ENCODE data around the gene PHLPP1. TPM values are rescaled to one million over a fixed set of nuclear protein-coding genes. Genes with fewer than 3 reads are reported as not detected.

The PHLPP1 gene
- total RNA-seq, 6 donors from 2014 or later, result 8.2 to 15.5 (median 13.2) TPM

DNA sequence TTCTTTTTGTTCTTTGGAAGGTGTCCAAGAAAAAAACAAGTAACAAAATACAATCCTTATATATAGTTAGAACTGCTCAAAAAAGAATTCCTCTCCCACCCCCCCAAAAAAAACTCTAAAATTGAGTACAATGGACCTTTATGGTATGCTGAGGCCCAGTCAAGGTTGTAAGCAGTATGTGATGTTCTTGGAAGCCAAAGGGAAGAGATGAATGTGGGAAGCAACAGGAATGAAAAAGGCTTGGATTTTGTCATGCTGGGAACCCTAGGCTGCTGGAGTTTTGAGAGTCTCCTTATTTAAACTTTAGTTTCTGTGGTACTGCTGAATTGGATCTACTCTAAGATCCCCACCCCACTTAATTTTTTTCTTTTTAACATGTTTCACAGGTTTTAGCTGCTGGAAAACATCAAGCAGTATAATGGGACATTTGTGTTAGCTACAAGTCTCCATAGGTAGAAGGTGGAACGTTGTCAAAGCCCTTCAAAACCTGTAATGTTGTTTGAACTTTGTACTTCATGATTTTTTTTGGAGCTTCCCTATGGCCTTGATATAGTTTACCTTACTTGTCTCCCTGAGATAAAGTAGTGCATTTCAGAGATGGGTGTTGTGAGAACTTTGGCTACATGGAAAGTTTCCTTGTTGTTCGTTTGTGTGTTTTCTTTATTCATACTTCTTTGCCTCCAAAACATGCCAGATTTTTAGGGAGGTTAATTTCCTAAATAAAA lies 57.7 kb downstream of the PHLPP1 start:
- TF ChIP-seq POLR2AphosphoS5 (IDR thresholded peaks at IDR 0.05), result no peak
- TF ChIP-seq POLR2A (IDR thresholded peaks at IDR 0.05), result no peak
- TF ChIP-seq EP300 (IDR thresholded peaks at IDR 0.05), result no peak
- TF ChIP-seq, protein P1, sequence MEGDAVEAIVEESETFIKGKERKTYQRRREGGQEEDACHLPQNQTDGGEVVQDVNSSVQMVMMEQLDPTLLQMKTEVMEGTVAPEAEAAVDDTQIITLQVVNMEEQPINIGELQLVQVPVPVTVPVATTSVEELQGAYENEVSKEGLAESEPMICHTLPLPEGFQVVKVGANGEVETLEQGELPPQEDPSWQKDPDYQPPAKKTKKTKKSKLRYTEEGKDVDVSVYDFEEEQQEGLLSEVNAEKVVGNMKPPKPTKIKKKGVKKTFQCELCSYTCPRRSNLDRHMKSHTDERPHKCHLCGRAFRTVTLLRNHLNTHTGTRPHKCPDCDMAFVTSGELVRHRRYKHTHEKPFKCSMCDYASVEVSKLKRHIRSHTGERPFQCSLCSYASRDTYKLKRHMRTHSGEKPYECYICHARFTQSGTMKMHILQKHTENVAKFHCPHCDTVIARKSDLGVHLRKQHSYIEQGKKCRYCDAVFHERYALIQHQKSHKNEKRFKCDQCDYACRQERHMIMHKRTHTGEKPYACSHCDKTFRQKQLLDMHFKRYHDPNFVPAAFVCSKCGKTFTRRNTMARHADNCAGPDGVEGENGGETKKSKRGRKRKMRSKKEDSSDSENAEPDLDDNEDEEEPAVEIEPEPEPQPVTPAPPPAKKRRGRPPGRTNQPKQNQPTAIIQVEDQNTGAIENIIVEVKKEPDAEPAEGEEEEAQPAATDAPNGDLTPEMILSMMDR (IDR thresholded peaks at IDR 0.05), result no peak
- no peaks in the 10 kb centered on the region for H3K27me3 ChIP-seq
- no peaks in the 10 kb centered on the region for H3K9me3 ChIP-seq
- 69 to 78% methylated on average over 2 of the region's 2 CpGs for WGBS, 2 donors
- peaks cover 0 to 8% (median 2%) of the 10 kb centered on the region in 4 donors for H3K4me1 ChIP-seq
- DNase-seq, result no peak
- H3K4me3 ChIP-seq, result no peak overlapping the region
- no peak overlapping the region for H3K27ac ChIP-seq
- ATAC-seq (ENCODE audit: low FRiP score in 2 of 2), result no peak
- no peaks in the 10 kb centered on the region for H3K36me3 ChIP-seq

DNA sequence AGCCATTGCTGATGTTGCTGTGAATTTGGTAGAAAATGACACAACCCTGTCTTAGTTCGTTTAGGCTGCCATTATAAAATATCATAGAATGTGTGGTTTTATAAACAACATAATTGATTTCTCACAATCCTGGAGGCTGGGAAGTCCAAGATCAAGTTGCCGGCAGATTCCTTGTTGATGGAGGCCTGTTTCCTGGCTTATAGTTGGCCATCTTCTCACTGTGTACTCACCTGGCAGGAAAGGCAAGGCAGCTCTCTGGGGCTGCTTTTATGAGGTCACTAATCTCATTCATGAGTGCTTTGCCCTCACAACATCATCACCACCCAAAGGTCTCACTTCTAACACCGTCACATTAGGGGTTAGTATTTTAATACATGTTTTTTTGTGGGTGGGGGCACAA lies 58.4 kb downstream of the PHLPP1 start:
- Histone ChIP-seq H3K27me3 (no peaks in the 10 kb centered on the region), H3K4me1 (peaks cover 0 to 4% (median 0%) of the 10 kb centered on the region in 4 donors), H3K4me3 (no peak overlapping the region), H3K36me3 (no peaks in the 10 kb centered on the region), H3K27ac (no peak overlapping the region), H3K9me3 (no peaks in the 10 kb centered on the region)
- DNase-seq, result no peak
- WGBS, 2 donors, result 94 to 100% methylated on average over 3 of the region's 3 CpGs
- TF ChIP-seq EP300 (IDR thresholded peaks at IDR 0.05), result no peak
- no peak for TF ChIP-seq POLR2AphosphoS5 (IDR thresholded peaks at IDR 0.05)
- TF ChIP-seq, protein P1 (IDR thresholded peaks at IDR 0.05), result no peak
- TF ChIP-seq POLR2A (IDR thresholded peaks at IDR 0.05), result no peak
- no peak for ATAC-seq (ENCODE audit: low FRiP score in 2 of 2)

DNA sequence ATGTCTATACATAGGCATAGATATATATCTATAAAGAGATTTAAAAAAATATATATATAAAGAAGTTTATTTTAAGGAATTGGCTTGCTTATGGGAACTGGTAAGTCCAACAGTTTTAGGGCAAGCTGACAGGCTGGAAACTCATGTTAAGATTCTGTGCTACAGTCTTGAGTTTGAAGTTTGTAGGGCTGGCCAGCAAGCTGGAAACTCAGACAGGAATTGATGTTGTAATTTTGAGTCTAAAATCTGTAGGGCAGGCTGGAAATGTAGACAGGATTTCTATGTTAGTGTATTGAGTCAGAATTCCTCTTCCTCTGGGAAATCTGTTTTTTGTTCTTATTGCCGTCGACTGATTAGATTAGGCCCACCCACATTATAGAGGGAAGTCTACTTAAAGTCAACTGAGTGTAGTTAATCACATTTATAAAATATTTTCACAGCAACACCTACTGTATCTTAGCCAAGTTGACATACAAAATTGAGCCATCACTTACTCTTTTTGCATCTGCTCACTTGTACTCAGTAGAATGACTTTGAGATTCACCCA lies 60.8 kb downstream of the PHLPP1 start:
- ATAC-seq (ENCODE audit: low FRiP score in 2 of 2), result no peak
- TF ChIP-seq EP300 (IDR thresholded peaks at IDR 0.05), result no peak
- TF ChIP-seq, protein P1 (IDR thresholded peaks at IDR 0.05), result no peak
- TF ChIP-seq POLR2AphosphoS5 (IDR thresholded peaks at IDR 0.05), result no peak
- no peak for TF ChIP-seq POLR2A (IDR thresholded peaks at IDR 0.05)
- H3K9me3 ChIP-seq, result no peaks in the 10 kb centered on the region
- no peaks in the 10 kb centered on the region for H3K27me3 ChIP-seq
- DNase-seq, result no peak
- H3K4me3 ChIP-seq, result no peak overlapping the region
- WGBS, 2 donors, result 76 to 92% methylated on average over 2 of the region's 2 CpGs
- no peaks in the 10 kb centered on the region for H3K36me3 ChIP-seq
- H3K27ac ChIP-seq, result no peak overlapping the region
- no peaks in the 10 kb centered on the region for H3K4me1 ChIP-seq

- Histone ChIP-seq H3K27me3 (no peaks in the 10 kb centered on the region), H3K36me3 (no peaks in the 10 kb centered on the region)
These were observed 62.5 kb downstream of the PHLPP1 start for GRCh38 chr18:62777814-62778213.

More at GRCh38 chr18:62777814-62778213, 62.5 kb downstream of the PHLPP1 start:
- Histone ChIP-seq H3K9me3 (no peaks in the 10 kb centered on the region), H3K4me3 (no peak overlapping the region), H3K4me1 (peaks cover 0 to 6% (median 4%) of the 10 kb centered on the region in 4 donors), H3K27ac (no peak overlapping the region)
- no peak for ATAC-seq (ENCODE audit: low FRiP score in 2 of 2)
- no peak for TF ChIP-seq POLR2A (IDR thresholded peaks at IDR 0.05)
- no peak for TF ChIP-seq POLR2AphosphoS5 (IDR thresholded peaks at IDR 0.05)
- TF ChIP-seq, protein P1 (IDR thresholded peaks at IDR 0.05), result no peak
- no peak for TF ChIP-seq EP300 (IDR thresholded peaks at IDR 0.05)
- no peak for DNase-seq
- WGBS, 2 donors, result 95 to 98% methylated on average over 1 of the region's 1 CpG

Measured in upper lobe of left lung (tissue), 6 donors.